Endodermal cell (in vitro differentiated cells): ENCODE results near the gene SLC4A1AP. TPM values are rescaled to one million over a fixed set of nuclear protein-coding genes. Genes with fewer than 3 reads are reported as not detected.

Experiments
- DNase-seq: peaks from one replicate; pipeline ENCODE4 v3.0.0-alpha.2; 2017
- H3K27ac ChIP-seq: 2 replicates; pipeline ENCODE4 v1.5.1; 2013; ENCODE audit warnings: mild to moderate bottlenecking, low read depth, low read length, moderate library complexity
- H3K27me3 ChIP-seq: 2 replicates; pipeline ENCODE4 v1.6.1; 2013; ENCODE audit warnings: mild to moderate bottlenecking, low read length, moderate library complexity; ENCODE audit not compliant: insufficient read depth, control insufficient read depth, poor library complexity, severe bottlenecking
- H3K36me3 ChIP-seq: 2 replicates; pipeline ENCODE4 v1.7.0; 2013; ENCODE audit warnings: mild to moderate bottlenecking, low read length, moderate library complexity; ENCODE audit not compliant: control insufficient read depth, insufficient read depth
- H3K4me1 ChIP-seq: one replicate; pipeline ENCODE4 v1.7.0; 2013; ENCODE audit warnings: low read length; ENCODE audit not compliant: control insufficient read depth, insufficient read depth
- H3K4me3 ChIP-seq: 2 replicates; pipeline ENCODE4 v1.5.1; 2013; ENCODE audit warnings: mild to moderate bottlenecking, low read length, moderate library complexity
- H3K9ac ChIP-seq: 2 replicates; pipeline ENCODE4 v1.6.1; 2013; ENCODE audit warnings: mild to moderate bottlenecking, low read length, moderate library complexity; ENCODE audit not compliant: poor library complexity, severe bottlenecking; ENCODE audit errors: extremely low read depth
- H3K9me3 ChIP-seq: 2 replicates; pipeline ENCODE4 v1.6.1; 2013; ENCODE audit warnings: mild to moderate bottlenecking, low read length, moderate library complexity; ENCODE audit not compliant: control insufficient read depth
- H3K27ac Mint-ChIP-seq: 2 replicates; pipeline ENCODE4 v1.8.0; 2020; ENCODE audit warnings: mixed read lengths
- H3K27me3 Mint-ChIP-seq: 2 replicates; pipeline ENCODE4 v1.8.0; 2021; ENCODE audit warnings: mild to moderate bottlenecking, mixed read lengths; ENCODE audit not compliant: insufficient read depth
- H3K36me3 Mint-ChIP-seq: 2 replicates; pipeline ENCODE4 v1.8.0; 2020; ENCODE audit warnings: low read depth, mixed read lengths
- H3K4me1 Mint-ChIP-seq: 2 replicates; pipeline ENCODE4 v1.8.0; 2020; ENCODE audit warnings: mixed read lengths
- H3K4me3 Mint-ChIP-seq: 2 replicates; pipeline ENCODE4 v1.8.0; 2020; ENCODE audit warnings: mild to moderate bottlenecking, moderate library complexity, mixed read lengths
- H3K9me3 Mint-ChIP-seq: 2 replicates; pipeline ENCODE4 v1.8.0; 2020; ENCODE audit warnings: mild to moderate bottlenecking, mixed read lengths
- CTCF ChIP-seq: fragments of 200-600 bp; sonication (generic); conservative IDR thresholded peaks from 2 replicates; pipeline ENCODE4 v1.5.0; 2021; ENCODE audit warnings: antibody characterized with exemption, mild to moderate bottlenecking
- WGBS, 2 experiments: methylation state at CpG; one replicate each; pipeline versions ENCODE4 v1.1.5 to v1.1.7; 2013; ENCODE audit warnings: missing lambda C conversion rate in 2 of 2, mixed read lengths in 1 of 2; ENCODE audit not compliant: insufficient coverage in 1 of 2, insufficient read length in 1 of 2; 5-methylcytosine and 5-hydroxymethylcytosine counted together
- total RNA-seq, 2 donors: library from RNA; stranded (reverse); fragmentation: NEBNext Ultra II Directional in 1 of 2; extraction: Animal tissue kit (Norgen Biotek cat#: 25700) in 1 of 2; gene quantifications; 2 replicates in 1 of 2; 3 replicates in 1 of 2; pipeline ENCODE4 v1.2.1, GENCODE V29; 2021

SLC4A1AP gene
- total RNA-seq, 2 donors from 2014 or later, result 24.7 to 24.9 TPM

- 95 to 97% methylated on average over 5 to 7 of the region's 8 CpGs for WGBS, 2 experiments
- no peak overlapping the region for H3K27ac ChIP-seq
Observed at GRCh38 chr2:27714053-27714452, 50.4 kb downstream of the SLC4A1AP start.

DNA sequence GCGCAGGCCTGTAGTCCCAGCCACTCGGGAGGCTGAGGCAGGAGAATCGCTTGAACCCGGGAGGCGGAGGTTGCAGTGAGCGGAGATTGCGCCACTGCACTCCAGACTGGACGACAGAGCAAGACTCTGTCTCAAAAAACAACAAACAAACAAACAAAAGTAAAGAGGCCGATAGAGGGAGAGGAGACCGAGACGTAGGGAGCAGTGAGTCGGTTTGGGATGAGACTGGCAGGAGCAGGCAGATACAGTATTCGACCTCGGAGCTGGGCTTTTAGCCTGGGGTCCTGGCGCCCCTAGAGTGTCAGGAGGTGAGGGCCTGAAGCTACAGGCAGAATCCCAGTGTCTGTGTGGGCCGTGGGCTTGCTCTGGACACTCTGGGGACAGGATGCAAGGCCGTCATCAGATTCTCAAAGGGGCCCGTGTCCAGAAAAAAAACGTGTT is 51.2 kb downstream of the SLC4A1AP start:
- no peak for TF ChIP-seq CTCF
- H3K9ac ChIP-seq, result no peak overlapping the region
- H3K27me3 Mint-ChIP-seq, result peaks cover 35% of the 10 kb centered on the region
- no peak overlapping the region for H3K27ac Mint-ChIP-seq
- no peaks in the 10 kb centered on the region for H3K4me1 ChIP-seq
- H3K4me3 ChIP-seq, result peak overlapping the region; percentile 77
- peaks cover 17% of the 10 kb centered on the region for H3K4me1 Mint-ChIP-seq
- peak; percentile 64 for DNase-seq
- H3K36me3 Mint-ChIP-seq, result no peaks in the 10 kb centered on the region
- peak overlapping the region; percentile 62 for H3K4me3 Mint-ChIP-seq
- H3K36me3 ChIP-seq, result no peaks in the 10 kb centered on the region
- no peaks in the 10 kb centered on the region for H3K9me3 Mint-ChIP-seq
- WGBS, 2 experiments, result 63 to 66% methylated on average over 10 to 19 of the region's 19 CpGs
- no peak overlapping the region for H3K27ac ChIP-seq
- peaks cover 10% of the 10 kb centered on the region for H3K27me3 ChIP-seq
- H3K9me3 ChIP-seq, result no peaks in the 10 kb centered on the region

More at GRCh38 chr2:27714053-27714452, 50.4 kb downstream of the SLC4A1AP start:
- H3K36me3 Mint-ChIP-seq, result no peaks in the 10 kb centered on the region
- no peak overlapping the region for H3K27ac Mint-ChIP-seq
- Histone ChIP-seq H3K27me3 (peaks cover 10% of the 10 kb centered on the region), H3K4me3 (no peak overlapping the region), H3K9me3 (no peaks in the 10 kb centered on the region), H3K36me3 (no peaks in the 10 kb centered on the region), H3K4me1 (no peaks in the 10 kb centered on the region), H3K9ac (no peak overlapping the region)
- H3K4me1 Mint-ChIP-seq, result peaks cover 17% of the 10 kb centered on the region
- no peak for TF ChIP-seq CTCF
- peak overlapping the region; percentile 62 for H3K4me3 Mint-ChIP-seq
- DNase-seq, result no peak
- H3K27me3 Mint-ChIP-seq, result peaks cover 31% of the 10 kb centered on the region
- H3K9me3 Mint-ChIP-seq, result no peaks in the 10 kb centered on the region

- DNase-seq, result peak; percentile 69
- 4 to 9% methylated on average over 5 to 43 of the region's 51 CpGs for WGBS, 2 experiments
Observed at GRCh38 chr2:27715318-27716210, 51.9 kb downstream of the SLC4A1AP start.

More at GRCh38 chr2:27715318-27716210, 51.9 kb downstream of the SLC4A1AP start:
- H3K9me3 Mint-ChIP-seq, result no peaks in the 10 kb centered on the region
- no peak overlapping the region for H3K27ac ChIP-seq
- H3K27me3 Mint-ChIP-seq, result peaks cover 35% of the 10 kb centered on the region
- H3K4me1 Mint-ChIP-seq, result peaks cover 17% of the 10 kb centered on the region
- peak overlapping the region; percentile 77 for H3K4me3 ChIP-seq
- no peak for TF ChIP-seq CTCF
- no peaks in the 10 kb centered on the region for H3K36me3 Mint-ChIP-seq
- H3K4me3 Mint-ChIP-seq, result peak overlapping the region; percentile 62
- no peak overlapping the region for H3K27ac Mint-ChIP-seq
- peaks cover 10% of the 10 kb centered on the region for H3K27me3 ChIP-seq
- H3K4me1 ChIP-seq, result no peaks in the 10 kb centered on the region
- no peak overlapping the region for H3K9ac ChIP-seq
- no peaks in the 10 kb centered on the region for H3K9me3 ChIP-seq
- H3K36me3 ChIP-seq, result no peaks in the 10 kb centered on the region
